Measurements from ENCODE around the gene HS3ST4.

Gene HS3ST4

GRCh38 chr16:26041952-26042668, 350.4 kb downstream of the HS3ST4 start:
- no peak for DNase-seq (ENCODE audit: low read depth)
- no peak for TF ChIP-seq CTCF (IDR thresholded peaks at IDR 0.05; ENCODE audit: control insufficient read depth, insufficient read depth, low read depth, low read length, missing control alignments)
- H3K4me3 ChIP-seq (ENCODE audit: control insufficient read depth, low read depth, low read length), result no peak overlapping the region

DNA sequence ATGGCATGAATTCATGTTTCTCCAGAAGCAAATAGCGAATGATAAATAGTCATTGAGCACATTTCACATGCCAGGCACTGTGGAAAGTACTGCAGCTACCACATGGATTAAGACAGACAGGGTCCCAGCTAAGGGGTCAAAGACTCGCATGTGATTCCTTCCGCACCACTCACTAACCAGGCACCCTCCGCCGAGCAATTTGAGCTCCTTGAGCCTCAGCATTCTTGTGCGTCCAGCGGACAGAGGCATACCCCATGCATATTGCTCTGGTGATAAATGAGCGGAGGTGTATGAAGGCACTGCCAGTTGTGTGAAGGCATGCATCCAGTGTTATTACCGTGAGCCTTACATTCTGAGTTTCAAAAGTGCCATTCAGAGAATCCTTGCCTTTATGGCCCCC, 358.7 kb downstream of the HS3ST4 start:
- H3K4me3 ChIP-seq (ENCODE audit: control insufficient read depth, low read depth, low read length), result no peak overlapping the region
- TF ChIP-seq CTCF (IDR thresholded peaks at IDR 0.05; ENCODE audit: control insufficient read depth, insufficient read depth, low read depth, low read length, missing control alignments), result no peak
- DNase-seq (ENCODE audit: low read depth), result no peak

GRCh38 chr16:26051063-26051462, 359.3 kb downstream of the HS3ST4 start:
- H3K4me3 ChIP-seq (ENCODE audit: control insufficient read depth, low read depth, low read length), result no peak overlapping the region
- DNase-seq (ENCODE audit: low read depth), result no peak
- TF ChIP-seq CTCF (IDR thresholded peaks at IDR 0.05; ENCODE audit: control insufficient read depth, insufficient read depth, low read depth, low read length, missing control alignments), result no peak

GRCh38 chr16:26053889-26054288, 362.1 kb downstream of the HS3ST4 start:
- DNase-seq (ENCODE audit: low read depth), result no peak
- no peak overlapping the region for H3K4me3 ChIP-seq (ENCODE audit: control insufficient read depth, low read depth, low read length)
- no peak for TF ChIP-seq CTCF (IDR thresholded peaks at IDR 0.05; ENCODE audit: control insufficient read depth, insufficient read depth, low read depth, low read length, missing control alignments)

GRCh38 chr16:26058326-26058725, 366.6 kb downstream of the HS3ST4 start:
- no peak overlapping the region for H3K4me3 ChIP-seq (ENCODE audit: control insufficient read depth, low read depth, low read length)
- TF ChIP-seq CTCF (IDR thresholded peaks at IDR 0.05; ENCODE audit: control insufficient read depth, insufficient read depth, low read depth, low read length, missing control alignments), result no peak
- DNase-seq (ENCODE audit: low read depth), result no peak

DNA sequence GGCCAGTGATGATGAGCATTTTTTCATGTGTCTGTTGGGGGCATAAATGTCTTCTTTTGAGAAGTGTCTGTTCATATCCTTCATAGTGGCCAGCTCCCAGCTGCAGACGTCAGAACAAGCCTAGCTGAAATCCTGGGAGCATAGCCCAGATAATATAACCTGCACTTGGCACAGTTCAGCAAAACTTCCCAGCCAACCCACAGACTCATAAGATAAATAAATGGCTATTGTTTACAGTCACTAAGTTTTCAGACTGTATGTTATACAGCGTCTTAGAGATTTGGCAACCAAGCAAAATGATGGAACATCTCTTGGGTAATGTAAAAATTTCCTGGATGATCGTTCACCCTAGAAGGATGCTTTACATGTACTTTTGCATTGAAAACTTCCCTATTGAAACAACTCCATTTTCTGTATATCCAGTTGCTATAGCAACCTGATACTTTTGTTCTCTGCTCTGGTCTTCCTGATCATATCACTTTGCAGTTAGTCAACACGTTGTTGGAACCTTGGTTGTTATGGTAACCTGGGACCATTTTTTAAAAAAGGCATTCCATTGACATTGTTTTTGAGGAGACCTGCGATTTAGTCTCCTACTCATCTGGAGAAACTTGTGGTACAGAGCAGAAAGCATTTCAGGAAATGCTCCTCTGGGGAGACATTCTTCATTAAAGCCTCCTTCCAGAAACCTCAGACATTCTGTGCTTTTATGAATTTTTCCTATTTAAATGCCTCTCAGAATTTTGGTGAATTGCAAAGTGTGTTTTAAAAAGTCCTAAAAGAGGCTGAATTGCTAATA, 378.7 kb downstream of the HS3ST4 start:
- TF ChIP-seq CTCF (IDR thresholded peaks at IDR 0.05; ENCODE audit: control insufficient read depth, insufficient read depth, low read depth, low read length, missing control alignments), result no peak
- DNase-seq (ENCODE audit: low read depth), result no peak
- H3K4me3 ChIP-seq (ENCODE audit: control insufficient read depth, low read depth, low read length), result no peak overlapping the region
